Activated effector memory CD4-positive, alpha-beta T cell treated with anti-CD3 and anti-CD28 coated beads, Interleukin-2, amount 50 U/mL, for 16 hours (primary cell): ENCODE data around the gene SAMD4B.

ENCODE experiments used
- DNase-seq: peaks from one replicate; pipeline ENCODE4 v3.0.0-alpha.2; 2020

Gene SAMD4B

GRCh38 chr19:39428283-39429112 is 86.3 kb downstream of the SAMD4B start:
- no peak for DNase-seq

DNA sequence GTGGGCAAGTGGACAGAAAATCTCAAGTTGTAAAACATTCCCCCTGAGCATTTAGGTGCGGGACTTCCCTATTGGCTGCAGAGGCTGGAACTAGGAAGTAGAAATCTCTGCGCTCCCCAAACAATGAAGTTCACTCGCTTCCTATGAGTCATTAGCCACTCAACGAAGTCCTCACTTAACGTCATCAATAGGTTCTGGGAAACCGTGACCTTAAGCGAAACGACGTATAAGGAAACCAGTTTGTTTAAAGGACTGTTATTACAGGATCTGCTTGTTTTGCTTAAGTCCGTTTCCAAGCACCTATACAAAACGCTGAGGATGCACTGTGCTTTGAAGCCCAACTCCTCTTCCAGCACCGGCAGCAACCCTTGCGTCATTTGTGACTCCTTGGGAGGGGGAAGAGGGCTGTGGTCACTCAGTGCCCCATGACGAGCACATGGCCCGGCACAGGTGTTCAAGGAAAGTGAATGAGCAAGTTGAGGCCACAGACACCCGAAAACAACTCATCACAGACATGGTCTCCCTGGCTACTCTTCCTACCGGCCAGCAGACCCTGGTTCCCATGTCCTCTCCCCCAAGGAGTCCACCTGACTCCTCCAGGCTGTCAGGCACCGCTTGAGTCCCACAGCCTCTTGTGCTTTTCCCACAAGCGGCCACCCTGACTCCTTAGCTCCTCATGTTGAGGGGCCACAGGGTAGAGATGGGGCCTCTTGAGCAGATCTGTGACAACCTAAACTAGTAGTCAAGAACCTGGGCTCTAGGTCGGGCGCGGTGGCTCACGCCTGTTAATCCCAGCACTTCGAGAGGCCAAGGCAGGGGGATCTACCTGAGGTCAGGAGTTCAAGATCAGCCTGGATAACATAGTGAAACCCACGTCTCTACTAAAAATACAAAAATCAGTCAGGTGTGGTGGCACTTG is 88.7 kb downstream of the SAMD4B start:
- DNase-seq: peak; percentile 89

GRCh38 chr19:39432677-39433025 is 90.4 kb downstream of the SAMD4B start:
- no peak for DNase-seq

DNA sequence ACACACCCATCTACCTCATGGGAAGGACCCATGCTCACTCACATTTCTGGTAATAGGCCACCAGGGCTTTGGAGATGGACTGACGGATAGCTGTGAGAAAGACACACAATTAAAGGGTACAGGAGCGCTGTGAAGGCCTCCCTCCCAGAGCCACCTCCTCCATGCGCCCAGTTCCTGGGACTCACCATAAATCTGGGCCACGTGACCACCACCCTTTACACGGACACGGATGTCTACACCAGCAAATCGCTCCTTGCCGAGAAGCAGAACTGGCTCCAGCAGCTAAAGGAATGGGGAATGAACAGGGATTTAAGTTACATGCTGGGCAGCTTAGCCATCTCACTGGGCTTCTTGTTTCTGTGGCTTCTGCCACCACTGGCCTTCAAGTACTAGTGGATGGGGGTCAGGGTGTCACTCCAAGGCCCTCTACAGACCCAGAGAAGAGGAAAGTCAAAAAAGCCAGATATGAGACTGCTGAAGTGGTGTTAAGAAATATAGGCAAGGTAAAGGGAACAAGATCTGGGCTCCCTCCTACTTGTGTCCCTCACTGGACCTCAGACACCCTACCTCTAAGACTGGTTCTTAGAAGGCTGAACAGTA is 91.4 kb downstream of the SAMD4B start:
- no peak for DNase-seq

DNA sequence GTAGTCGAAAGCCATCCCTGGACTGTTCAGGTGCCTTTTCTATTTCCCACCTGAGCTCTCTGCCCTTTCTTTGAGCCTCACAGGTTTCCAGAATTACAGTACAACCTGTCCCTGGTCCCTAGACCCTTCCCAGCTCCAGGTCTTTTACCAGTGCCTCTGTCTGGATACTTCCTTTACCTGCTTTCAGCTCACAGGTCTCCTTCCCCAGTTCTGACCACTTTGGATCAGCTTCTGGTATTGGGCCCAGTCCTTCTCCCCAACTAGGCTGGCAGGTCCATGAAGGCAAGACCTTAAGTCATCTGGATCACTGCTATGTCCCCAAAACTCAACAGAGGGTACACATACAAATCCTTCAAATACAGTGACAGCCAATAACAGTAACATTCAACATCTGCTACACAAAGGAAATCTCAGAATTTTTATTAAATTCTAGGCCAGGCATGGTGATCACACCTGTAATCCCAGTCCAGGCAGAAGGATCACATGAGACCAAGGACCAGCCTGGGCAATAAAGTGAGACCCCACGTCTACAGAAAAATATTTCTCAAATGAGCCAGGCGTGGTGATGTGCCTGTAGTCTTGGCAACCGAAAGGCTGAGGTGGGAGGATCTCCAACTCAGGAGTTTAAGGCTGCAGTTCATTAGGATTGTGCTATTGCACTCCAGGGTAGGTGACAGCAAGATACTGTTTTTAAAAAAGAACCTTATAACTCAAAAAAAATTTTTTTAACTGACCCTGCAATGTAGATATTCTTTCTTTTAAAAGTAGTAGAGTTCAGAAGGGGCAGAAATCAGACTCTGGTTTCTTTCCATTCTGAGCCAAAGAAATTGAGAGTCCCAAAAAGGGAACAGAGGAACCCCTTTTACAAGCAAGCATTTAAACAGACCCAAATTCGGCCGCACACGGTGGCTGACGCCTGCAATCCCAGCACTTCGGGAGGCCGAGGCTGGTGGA is 92.2 kb downstream of the SAMD4B start:
- no peak for DNase-seq
